ENCODE data around the gene RNF126.

RNF126 gene

GRCh38 chr19:662207-662961 lies 630 bp downstream of the RNF126 start:
- DNase-seq (ENCODE audit: low read depth) = peak; percentile 53

GRCh38 chr19:661427-662196 lies 1.4 kb downstream of the RNF126 start:
- peak; percentile 45 for DNase-seq (ENCODE audit: low read depth)

GRCh38 chr19:660793-661426 lies 2.1 kb downstream of the RNF126 start:
- no peak for DNase-seq (ENCODE audit: low read depth)

DNA sequence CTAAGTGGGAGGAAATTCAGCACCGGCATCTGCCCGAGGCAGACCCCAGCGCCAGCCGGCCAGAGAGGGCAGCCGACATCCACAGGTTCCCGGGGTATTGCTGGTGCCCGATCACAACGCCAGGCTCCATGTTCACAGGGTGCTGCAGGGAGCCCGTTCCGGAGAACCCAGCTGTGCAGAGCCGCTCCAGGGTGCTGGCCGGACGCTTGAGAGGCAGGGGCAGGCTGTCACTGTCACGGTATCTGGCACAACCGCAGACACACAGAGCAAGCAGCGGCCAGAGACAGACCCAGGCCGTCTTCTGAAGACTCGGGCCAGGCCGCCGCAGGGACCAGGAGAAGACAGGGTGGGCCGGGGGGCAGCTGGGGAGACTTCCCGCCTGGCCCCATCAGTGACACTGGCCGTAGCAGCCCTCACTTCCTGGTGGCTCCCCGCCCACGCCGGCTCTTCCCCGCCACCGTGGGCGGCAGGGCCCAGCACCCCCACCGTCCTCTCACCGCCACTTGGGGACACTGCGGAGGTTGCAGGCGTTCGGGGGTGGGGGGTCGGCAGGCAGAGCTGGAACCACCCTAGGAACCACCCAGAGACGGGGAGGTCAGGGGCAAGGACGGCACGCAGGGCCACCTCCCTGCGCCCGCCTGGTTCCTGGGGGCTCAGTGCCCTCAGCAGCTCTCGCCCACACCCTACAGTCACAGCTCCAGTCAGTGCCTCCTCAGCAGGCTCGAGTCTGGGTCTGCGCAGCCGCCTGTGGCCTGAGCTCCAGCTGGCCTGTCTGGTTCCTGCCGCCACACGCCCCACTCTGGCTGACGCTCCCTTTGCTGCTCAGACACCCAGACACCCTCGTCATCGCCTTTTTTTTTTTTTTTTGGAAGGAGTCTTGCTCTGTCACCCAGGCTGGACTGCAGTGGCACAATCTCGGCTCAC lies 3.8 kb downstream of the RNF126 start:
- no peak for DNase-seq (ENCODE audit: low read depth)

DNA sequence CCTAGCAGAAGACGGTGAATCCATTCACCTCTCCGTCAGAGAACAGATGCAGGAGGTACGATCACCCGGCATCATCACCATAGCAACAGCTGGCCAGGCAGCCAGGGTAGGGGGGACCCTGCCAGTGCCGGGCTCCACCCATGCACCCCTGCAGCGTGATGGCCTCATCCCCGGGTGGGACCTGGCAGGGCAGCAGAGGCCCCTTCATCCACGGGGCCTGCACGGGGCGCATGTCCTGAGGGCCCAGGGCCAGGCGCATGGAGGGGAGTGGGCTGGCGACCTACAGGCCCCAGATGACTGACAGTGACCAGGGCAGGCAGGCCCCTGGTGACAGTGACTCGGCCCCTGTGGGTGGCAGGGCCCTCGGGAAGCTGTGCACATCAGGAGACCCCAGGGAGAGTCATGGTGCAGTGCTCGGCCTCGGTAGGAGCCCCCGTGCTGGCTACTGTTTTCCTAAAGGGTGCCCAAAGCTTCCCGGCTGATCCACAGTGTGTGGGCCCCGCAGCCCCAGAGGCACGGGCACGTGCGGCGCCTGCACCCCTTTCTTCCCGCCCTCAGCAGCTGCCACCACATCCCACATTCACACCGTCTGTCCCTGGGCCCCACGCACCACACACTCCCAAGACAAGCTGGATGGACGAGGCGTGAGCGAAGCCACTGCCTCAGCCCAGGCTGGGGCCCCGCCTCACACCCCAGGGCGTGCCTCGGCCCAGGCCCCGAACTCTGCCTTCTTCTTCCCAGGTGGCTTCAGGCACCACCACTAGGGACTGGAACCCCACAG lies 4.8 kb downstream of the RNF126 start:
- DNase-seq (ENCODE audit: low read depth) = no peak

DNA sequence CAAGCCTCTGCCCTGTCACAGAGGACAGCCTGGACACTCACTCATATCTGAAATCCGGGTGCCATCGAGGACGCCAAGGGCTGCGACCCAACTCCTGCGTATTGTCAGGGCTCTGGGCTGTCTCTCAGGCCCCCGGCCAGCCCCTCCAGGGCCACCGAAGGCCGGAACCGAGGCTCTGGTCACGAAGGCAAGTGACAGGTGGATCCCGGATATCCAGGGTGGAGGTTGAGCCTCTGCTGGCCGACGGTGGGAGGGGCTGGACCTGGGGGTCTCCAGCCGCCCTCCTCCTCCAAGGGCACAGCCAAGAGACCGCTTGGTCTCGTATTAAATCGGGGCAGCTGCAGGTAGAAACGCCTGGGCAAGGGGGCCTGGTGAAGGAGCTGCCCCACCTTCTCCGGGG lies 5.4 kb downstream of the RNF126 start:
- no peak for DNase-seq (ENCODE audit: low read depth)

- no peak for DNase-seq (ENCODE audit: low read depth)
These were observed 6.1 kb downstream of the RNF126 start for GRCh38 chr19:656751-657559.

- no peak for DNase-seq (ENCODE audit: low read depth)
These were observed 7.3 kb downstream of the RNF126 start for GRCh38 chr19:655691-656090.

- DNase-seq (ENCODE audit: low read depth) = no peak
These were observed 9.6 kb downstream of the RNF126 start for GRCh38 chr19:653425-653824.

- no peak for DNase-seq (ENCODE audit: low read depth)
These were observed 10.3 kb downstream of the RNF126 start for GRCh38 chr19:652467-653389.

DNA sequence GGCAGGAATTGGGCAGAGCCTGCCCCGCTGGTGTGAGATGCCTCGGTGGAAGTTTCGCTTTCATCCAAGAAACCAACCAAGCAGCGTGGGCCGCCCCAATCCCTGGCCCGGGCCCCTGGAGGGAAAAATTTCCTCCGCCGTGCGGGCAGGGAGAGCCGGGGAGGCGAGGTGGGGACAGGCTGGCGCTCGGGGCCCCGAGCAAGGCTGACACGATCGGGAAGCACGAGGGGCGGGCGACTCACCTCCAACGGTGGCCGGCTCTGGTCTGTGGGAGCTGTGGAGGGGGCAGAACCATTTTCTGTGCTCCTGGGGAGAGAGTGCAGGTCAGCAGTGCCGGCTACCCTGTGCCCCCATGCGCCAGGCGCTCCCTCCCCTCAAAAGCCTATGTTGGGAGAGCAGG lies 11.0 kb downstream of the RNF126 start:
- DNase-seq (ENCODE audit: low read depth) = no peak

DNA sequence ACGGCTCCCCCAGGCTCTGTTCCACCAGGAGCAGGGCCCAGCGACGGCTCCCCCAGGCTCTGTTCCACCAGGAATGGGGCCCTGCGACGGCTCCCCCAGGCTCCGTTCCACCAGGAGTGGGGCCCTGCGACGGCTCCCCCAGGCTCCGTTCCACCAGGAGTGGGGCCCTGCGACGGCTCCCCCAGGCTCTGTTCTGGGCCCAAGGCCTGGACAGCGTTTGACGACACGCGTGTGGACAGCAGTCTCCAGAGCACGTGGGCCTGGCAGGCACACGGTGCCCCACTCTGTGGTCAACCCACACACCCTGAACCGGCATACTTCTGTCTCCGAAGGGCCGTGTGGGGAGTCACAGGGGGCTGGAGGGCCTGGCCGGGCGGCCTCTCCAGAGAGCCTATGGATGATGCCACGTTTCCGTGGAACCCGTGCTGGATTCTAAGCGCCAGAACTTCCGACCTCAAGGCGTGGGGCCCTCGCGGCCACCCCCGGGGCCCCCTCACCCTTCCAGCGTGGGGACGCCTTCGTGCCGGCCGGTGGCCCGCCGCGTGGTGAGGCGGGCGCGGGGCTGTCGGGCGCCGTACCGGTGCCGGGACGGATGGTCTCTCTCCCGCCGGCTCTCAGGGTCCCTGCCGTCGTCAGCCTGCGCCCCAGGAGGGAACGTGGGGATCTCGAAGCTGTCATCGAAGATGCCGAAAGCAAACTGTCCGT lies 11.7 kb downstream of the RNF126 start:
- no peak for DNase-seq (ENCODE audit: low read depth)

- DNase-seq (ENCODE audit: low read depth) = no peak
These were observed 12.9 kb downstream of the RNF126 start for GRCh38 chr19:650121-650520.

- DNase-seq (ENCODE audit: low read depth) = no peak
These were observed 13.9 kb downstream of the RNF126 start for GRCh38 chr19:648904-649801.

DNA sequence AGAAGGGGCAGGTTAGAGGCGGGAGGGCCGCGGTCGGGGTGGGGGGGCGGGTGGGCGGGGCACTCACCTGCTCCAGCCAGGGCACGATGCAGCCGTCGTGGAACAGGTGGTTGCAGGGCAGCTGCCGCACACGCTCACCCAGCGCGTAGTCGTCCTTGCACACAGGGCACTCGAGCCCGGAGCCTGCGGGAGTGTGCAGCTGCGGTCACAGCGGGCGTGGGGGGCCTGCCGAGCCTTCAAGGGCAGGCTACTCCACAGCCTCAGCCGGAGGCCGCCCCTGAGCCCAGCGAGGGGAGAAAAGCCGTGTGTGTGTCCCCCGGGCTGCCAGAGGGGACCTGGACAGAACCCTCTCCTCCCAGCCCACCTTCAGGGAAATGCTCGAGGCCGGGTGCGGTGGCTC lies 14.7 kb downstream of the RNF126 start:
- DNase-seq (ENCODE audit: low read depth) = no peak

DNA sequence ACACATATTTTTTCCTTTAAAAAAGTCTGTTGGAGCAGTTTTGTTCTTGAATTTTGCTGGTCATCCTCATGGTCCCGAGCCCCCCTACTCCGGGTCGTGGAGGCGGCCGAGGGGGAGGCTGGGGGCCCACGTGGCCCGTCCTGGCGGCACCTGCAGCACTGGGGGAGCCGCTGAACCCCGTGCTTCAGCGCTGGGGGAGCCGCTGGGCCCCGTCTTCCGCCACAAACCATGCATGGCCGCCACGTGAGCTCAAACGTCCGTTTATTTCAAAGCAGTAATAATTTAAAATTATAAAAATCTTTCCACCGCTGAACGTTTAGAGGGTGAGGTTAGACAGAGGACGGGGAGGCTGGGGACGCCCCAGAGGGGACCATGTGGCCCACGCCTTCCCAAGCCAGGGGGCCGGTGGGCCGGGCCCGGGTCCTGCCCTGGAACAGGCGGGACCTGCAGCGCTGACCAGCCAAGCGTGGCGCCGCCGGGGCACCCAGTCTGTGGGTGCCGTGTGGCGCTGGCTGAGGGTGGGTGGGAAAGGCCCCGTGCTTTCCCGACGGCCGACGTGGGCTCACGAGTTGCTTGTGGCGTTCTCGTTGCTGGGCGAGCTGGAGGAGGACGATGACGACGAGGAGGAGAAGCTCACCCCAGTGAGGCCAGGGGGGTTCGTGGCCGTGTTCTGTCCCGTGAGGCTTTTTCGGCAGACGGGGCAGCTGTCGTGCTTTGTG lies 15.3 kb downstream of the RNF126 start:
- DNase-seq (ENCODE audit: low read depth) = no peak
